IMR-90 (cell line): ENCODE results near the gene GPER1. TPM values are rescaled to one million over a fixed set of nuclear protein-coding genes. Genes with fewer than 3 reads are reported as not detected.

Source experiments
- ATAC-seq: fragments of 200-7000 bp; cut with Tn5 transposase; 2 replicates; pipeline ENCODE4 v1.9.1; 2020; ENCODE audit warnings: low read depth, mild to moderate bottlenecking, moderate library complexity
- BruUV-seq: library from RNA; stranded (reverse); fragments of 400-500 nt; replicated peaks from 2 replicates; lab custom pipeline; 2021; lab: Mats Ljungman, UMichigan
- CTCF ChIA-PET: fragments of 300-600 bp; formaldehyde crosslinking; extraction: SDS; loops from one replicate; lab custom pipeline; 2021; ENCODE audit warnings: antibody characterized with exemption; lab: Yijun Ruan, JAX
- POLR2A ChIA-PET: fragments of 300-600 bp; sonication (Branson Sonifier 250); formaldehyde crosslinking; loops from one replicate; lab custom pipeline; 2022; ENCODE audit warnings: antibody characterized with exemption; ENCODE audit not compliant: unreplicated experiment; lab: Charles Lee
- DNase-seq: peaks from one replicate; pipeline ENCODE4 v3.0.0; 2013
- H2AFZ ChIP-seq: replicated peaks from 2 replicates; pipeline ENCODE3; 2013; ENCODE audit warnings: low read length, mild to moderate bottlenecking; ENCODE audit not compliant: poor library complexity
- H2AK5ac ChIP-seq: 2 replicates; pipeline ENCODE4 v1.6.1; 2013; ENCODE audit warnings: low read depth, low read length, inconsistent platforms
- H2AK9ac ChIP-seq: replicated peaks from 2 replicates; pipeline ENCODE3; 2013; ENCODE audit warnings: mild to moderate bottlenecking, low read depth, low read length, moderate library complexity; ENCODE audit not compliant: poor library complexity
- H2BK120ac ChIP-seq: 2 replicates; pipeline ENCODE4 v1.6.1; 2013; ENCODE audit warnings: low read depth, low read length, inconsistent platforms
- H2BK15ac ChIP-seq: 3 replicates; pipeline ENCODE4 v1.6.1; 2013; ENCODE audit warnings: low read depth, low read length, inconsistent platforms
- H2BK20ac ChIP-seq: 2 replicates; pipeline ENCODE4 v1.6.1; 2013; ENCODE audit warnings: low read depth, mild to moderate bottlenecking, inconsistent platforms, low read length, moderate library complexity
- H2BK5ac ChIP-seq: 2 replicates; pipeline ENCODE4 v1.6.1; 2013; ENCODE audit warnings: mild to moderate bottlenecking, low read depth, low read length, inconsistent platforms; ENCODE audit not compliant: poor library complexity, severe bottlenecking
- H3K14ac ChIP-seq: replicated peaks from 2 replicates; pipeline ENCODE4 v1.6.1; 2013; ENCODE audit warnings: low read depth, low read length, inconsistent platforms
- H3K18ac ChIP-seq: 2 replicates; pipeline ENCODE4 v1.6.1; 2013; ENCODE audit warnings: low read depth, low read length, control low read depth
- H3K23ac ChIP-seq: 2 replicates; pipeline ENCODE4 v1.6.1; 2013; ENCODE audit warnings: low read depth, low read length, inconsistent platforms
- H3K27ac ChIP-seq: 2 replicates; pipeline ENCODE4 v1.5.1; 2013; ENCODE audit warnings: mild to moderate bottlenecking, control low read depth, low read length; ENCODE audit not compliant: insufficient read depth
- H3K27me3 ChIP-seq: 2 replicates; pipeline ENCODE4 v1.6.1; 2013; ENCODE audit warnings: low read length; ENCODE audit not compliant: control insufficient read depth, insufficient read depth
- H3K36me3 ChIP-seq: 2 replicates; pipeline ENCODE4 v1.6.1; 2013; ENCODE audit warnings: low read length, mixed read lengths; ENCODE audit not compliant: control insufficient read depth, insufficient read depth
- H3K4ac ChIP-seq: 2 replicates; pipeline ENCODE4 v1.6.1; 2013; ENCODE audit warnings: low read depth, low read length, inconsistent platforms
- H3K4me1 ChIP-seq: 2 replicates; pipeline ENCODE4 v1.6.1; 2013; ENCODE audit warnings: low read length, mixed read lengths; ENCODE audit not compliant: control insufficient read depth, insufficient read depth
- H3K4me2 ChIP-seq: 2 replicates; pipeline ENCODE4 v1.6.1; 2013; ENCODE audit warnings: low read depth, mild to moderate bottlenecking, control low read depth, low read length, moderate library complexity
- H3K4me3 ChIP-seq: 2 replicates; pipeline ENCODE4 v1.5.1; 2013; ENCODE audit warnings: low read depth, mild to moderate bottlenecking, control low read depth, low read length, moderate library complexity; ENCODE audit not compliant: insufficient read depth
- H3K56ac ChIP-seq: 2 replicates; pipeline ENCODE4 v1.6.1; 2013; ENCODE audit warnings: low read length, inconsistent platforms; ENCODE audit not compliant: insufficient read depth; ENCODE audit errors: extremely low read depth
- H3K79me1 ChIP-seq, 2 experiments: 2 replicates each; pipeline ENCODE4 v1.6.1; 2013; ENCODE audit warnings: low read length in 2 of 2, inconsistent platforms in 1 of 2, low read depth in 1 of 2
- H3K9ac ChIP-seq: 2 replicates; pipeline ENCODE4 v1.6.1; 2013; ENCODE audit warnings: low read depth, low read length, control low read depth
- H3K9me1 ChIP-seq: 2 replicates; pipeline ENCODE4 v1.6.1; 2013; ENCODE audit warnings: low read length, inconsistent platforms; ENCODE audit not compliant: insufficient read depth
- H3K9me3 ChIP-seq: 2 replicates; pipeline ENCODE4 v1.6.1; 2013; ENCODE audit warnings: low read length; ENCODE audit not compliant: control insufficient read depth, insufficient read depth
- H4K20me1 ChIP-seq: 2 replicates; pipeline ENCODE4 v1.6.1; 2013; ENCODE audit warnings: low read length, inconsistent platforms; ENCODE audit not compliant: insufficient read depth
- H4K5ac ChIP-seq: 2 replicates; pipeline ENCODE4 v1.6.1; 2013; ENCODE audit warnings: mild to moderate bottlenecking, low read depth, low read length, control low read depth
- H4K8ac ChIP-seq, 2 experiments: 2 replicates each; pipeline ENCODE4 v1.6.1; 2013; ENCODE audit warnings: low read depth in 2 of 2, low read length in 2 of 2, control low read depth in 1 of 2, inconsistent platforms in 1 of 2
- H4K91ac ChIP-seq: 2 replicates; pipeline ENCODE4 v1.6.1; 2013; ENCODE audit warnings: low read depth, low read length, inconsistent platforms; ENCODE audit not compliant: insufficient read depth
- BHLHE40 ChIP-seq: fragments of 150-350 bp; IDR thresholded peaks from 2 replicates; pipeline ENCODE4 v1.6.1; 2016; ENCODE audit warnings: mild to moderate bottlenecking, low read depth, low read length
- CEBPB ChIP-seq: IDR thresholded peaks from 2 replicates; pipeline ENCODE4 v1.6.1; 2012; ENCODE audit warnings: low read depth, low read length, improper control_type of control experiment
- CHD1 ChIP-seq: IDR thresholded peaks from 2 replicates; pipeline ENCODE4 v1.6.1; 2012; ENCODE audit warnings: low read depth, low read length, improper control_type of control experiment
- CTCF ChIP-seq: conservative IDR thresholded peaks from 2 replicates; pipeline ENCODE4 v1.5.1; 2012; ENCODE audit warnings: mild to moderate bottlenecking, low read depth, low read length, improper control_type of control experiment
- ELK1 ChIP-seq: fragments of 150-350 bp; IDR thresholded peaks from 2 replicates; pipeline ENCODE4 v1.6.1; 2016; ENCODE audit warnings: low read depth, mild to moderate bottlenecking, low read length, moderate library complexity, borderline replicate concordance
- FOS ChIP-seq: fragments of 150-350 bp; IDR thresholded peaks from 2 replicates; pipeline ENCODE4 v1.6.1; 2016; ENCODE audit warnings: low read depth, low read length
- MAFK ChIP-seq: IDR thresholded peaks from 2 replicates; pipeline ENCODE4 v1.6.1; 2012; ENCODE audit warnings: low read depth, low read length, improper control_type of control experiment
- MAZ ChIP-seq: IDR thresholded peaks from 2 replicates; pipeline ENCODE4 v1.6.1; 2012; ENCODE audit warnings: low read depth, mild to moderate bottlenecking, low read length, improper control_type of control experiment, moderate library complexity, borderline replicate concordance
- MXI1 ChIP-seq: IDR thresholded peaks from 2 replicates; pipeline ENCODE4 v1.6.1; 2012; ENCODE audit warnings: low read depth, mild to moderate bottlenecking, low read length, moderate library complexity, borderline replicate concordance
- NFE2L2 ChIP-seq: fragments of 150-350 bp; IDR thresholded peaks from 2 replicates; pipeline ENCODE4 v1.6.1; 2016; ENCODE audit warnings: low read depth, mild to moderate bottlenecking, low read length
- POLR2A ChIP-seq: IDR thresholded peaks from 2 replicates; pipeline ENCODE4 v1.6.1; 2012; ENCODE audit warnings: mild to moderate bottlenecking, low read depth, low read length
- RAD21 ChIP-seq: IDR thresholded peaks from 2 replicates; pipeline ENCODE4 v1.6.1; 2012; ENCODE audit warnings: low read length, improper control_type of control experiment
- RCOR1 ChIP-seq: IDR thresholded peaks from 2 replicates; pipeline ENCODE4 v1.6.1; 2012; ENCODE audit warnings: mild to moderate bottlenecking, low read length, improper control_type of control experiment; ENCODE audit not compliant: insufficient replicate concordance
- RFX5 ChIP-seq: IDR thresholded peaks from 2 replicates; pipeline ENCODE4 v1.8.0; 2012; ENCODE audit warnings: low read depth, mild to moderate bottlenecking, low read length, moderate library complexity
- SMC3 ChIP-seq: fragments of 150-350 bp; IDR thresholded peaks from 2 replicates; pipeline ENCODE4 v1.6.1; 2016; ENCODE audit warnings: low read depth, mild to moderate bottlenecking, antibody characterized with exemption, low read length, moderate library complexity
- USF2 ChIP-seq: fragments of 150-350 bp; IDR thresholded peaks from 2 replicates; pipeline ENCODE4 v1.6.1; 2017; ENCODE audit warnings: mild to moderate bottlenecking, antibody characterized with exemption, low read length, low read depth
- WGBS, 2 experiments: methylation state at CpG; one replicate each; pipeline versions ENCODE4 v1.1.5 to v1.1.7; 2013; ENCODE audit warnings: missing lambda C conversion rate in 2 of 2; ENCODE audit not compliant: insufficient read length in 1 of 2; ENCODE audit errors: extremely low coverage in 2 of 2; 5-methylcytosine and 5-hydroxymethylcytosine counted together
- dilution Hi-C: fragments of 300-500 bp; cut with HindIII; formaldehyde crosslinking; loops from one replicate; pipeline ENCODE4 v1.14.3; 2018; ENCODE audit warnings: low sequenced_read_pairs; ENCODE audit not compliant: unreplicated experiment
- in situ Hi-C: fragments of 300-500 bp; cut with MboI; formaldehyde crosslinking; loops from 3 replicates; pipeline ENCODE4 v1.14.3; 2019; ENCODE audit warnings: low sequenced_read_pairs, inconsistent platforms, mixed read lengths
- intact Hi-C: fragments of 100-400 bp; cut with micrococcal nuclease; formaldehyde crosslinking; loops from 2 replicates; pipeline ENCODE4 v1.10.0; 2022
- polyA plus RNA-seq, 3 experiments: library from polyadenylated mRNA; depleted of rRNA; stranded (reverse); fragments of >200 nt; gene quantifications; 2 replicates each; pipeline ENCODE4 v1.2.3, GENCODE V29; 2012; ENCODE audit warnings: low replicate concordance in 1 of 3
- total RNA-seq: library from RNA; depleted of rRNA; stranded (reverse); fragments of >200 nt; gene quantifications from 2 replicates; pipeline ENCODE4 v1.2.3, GENCODE V29; 2012

Gene GPER1
- total and polyA plus RNA-seq, 2 of the 4 experiments (the other 2 are of a cell fraction): 2.0 to 5.8 TPM

- no CpG with 5 or more reads among the region's 4 CpGs for WGBS, 2 experiments
- no peak overlapping the region for H4K91ac ChIP-seq
- no peak overlapping the region for H3K4me3 ChIP-seq
- H3K4me1 ChIP-seq: peaks cover 8% of the 10 kb centered on the region
- intact Hi-C loops: no loop called here
- no peak overlapping the region for H2BK20ac ChIP-seq
- H3K27ac ChIP-seq: no peak overlapping the region
- no peak overlapping the region for H2AK9ac ChIP-seq
- no peak overlapping the region for H2BK5ac ChIP-seq
- no TSS peak for BruUV-seq
- H3K18ac ChIP-seq: no peak overlapping the region
- H3K36me3 ChIP-seq: no peaks in the 10 kb centered on the region
- no peak overlapping the region for H2BK15ac ChIP-seq
- no peaks in the 10 kb centered on the region; the same call in 1 of the 2 replicates for H4K20me1 ChIP-seq
- H3K14ac ChIP-seq: no peak overlapping the region
- peaks cover 12% of the 10 kb centered on the region for H3K9me1 ChIP-seq
- in situ Hi-C loops: no loop called here
- TF ChIP-seq MAZ (no peak), CHD1 (no peak), POLR2A (no peak), CEBPB (no peak), RAD21 (no peak), NFE2L2 (no peak), RCOR1 (no peak), FOS (no peak), MAFK (no peak), SMC3 (no peak), BHLHE40 (no peak), CTCF (no peak), USF2 (no peak), ELK1 (no peak), MXI1 (no peak), RFX5 (no peak)
- H2BK120ac ChIP-seq: no peak overlapping the region
- CTCF ChIA-PET: no interaction called here
- H2AFZ ChIP-seq: no peak overlapping the region
- H3K79me1 ChIP-seq: peaks cover 13% of the 10 kb centered on the region in 2 experiments
- no peaks in the 10 kb centered on the region for H3K9me3 ChIP-seq
- H3K4ac ChIP-seq: no peak overlapping the region
- H3K56ac ChIP-seq: no peak overlapping the region
- ATAC-seq (no peak), DNase-seq (no peak)
- dilution Hi-C loops: no loop called here
- H3K4me2 ChIP-seq: no peak overlapping the region
- no peak overlapping the region for H3K23ac ChIP-seq
- POLR2A ChIA-PET: no interaction called here
- H4K8ac ChIP-seq: no peak overlapping the region
- no peaks in the 10 kb centered on the region for H3K27me3 ChIP-seq
- no peak overlapping the region for H3K9ac ChIP-seq
- H4K5ac ChIP-seq: no peak overlapping the region
- no peak overlapping the region for H2AK5ac ChIP-seq
Observed at GRCh38 chr7:1140476-1141104, 52.7 kb downstream of the GPER1 start.
